NOMO-1 treated with DMSO at 0.1 percent for 48 hours (cell line): ENCODE data around the gene STMP1.

Experiments
- DNase-seq: peaks from one replicate; lab custom pipeline; 2025; ENCODE audit not compliant: unreplicated experiment; lab: John Stamatoyannopoulos, UW

STMP1 gene

GRCh38 chr7:135693558-135693957 is 31.2 kb downstream of the STMP1 start:
- DNase-seq: no peak

- DNase-seq: no peak
These were observed 35.1 kb downstream of the STMP1 start for GRCh38 chr7:135697276-135698049.

- no peak for DNase-seq
These were observed 41.8 kb downstream of the STMP1 start for GRCh38 chr7:135704074-135704473.

- no peak for DNase-seq
These were observed 42.4 kb downstream of the STMP1 start for GRCh38 chr7:135704698-135705097.

GRCh38 chr7:135706038-135706742 is 43.9 kb downstream of the STMP1 start:
- DNase-seq: no peak

GRCh38 chr7:135706858-135707569 is 44.7 kb downstream of the STMP1 start:
- DNase-seq: no peak

GRCh38 chr7:135707570-135707966 is 45.3 kb downstream of the STMP1 start:
- DNase-seq: no peak

GRCh38 chr7:135708041-135708440 is 45.7 kb downstream of the STMP1 start:
- no peak for DNase-seq

GRCh38 chr7:135709508-135709907 is 47.2 kb downstream of the STMP1 start:
- DNase-seq: no peak

GRCh38 chr7:135710417-135711138 is 48.3 kb downstream of the STMP1 start:
- DNase-seq: no peak

- no peak for DNase-seq
These were observed 48.8 kb downstream of the STMP1 start for GRCh38 chr7:135711139-135711469.

GRCh38 chr7:135712182-135712782 is 50.0 kb downstream of the STMP1 start:
- DNase-seq: no peak

GRCh38 chr7:135712796-135713195 is 50.5 kb downstream of the STMP1 start:
- DNase-seq: no peak

GRCh38 chr7:135713836-135714470 is 51.6 kb downstream of the STMP1 start:
- no peak for DNase-seq

- DNase-seq: no peak
These were observed 52.3 kb downstream of the STMP1 start for GRCh38 chr7:135714534-135715009.

GRCh38 chr7:135715055-135715522 is 52.8 kb downstream of the STMP1 start:
- no peak for DNase-seq

- DNase-seq: no peak
These were observed 53.4 kb downstream of the STMP1 start for GRCh38 chr7:135715673-135716072.

GRCh38 chr7:135716677-135717238 is 54.4 kb downstream of the STMP1 start:
- no peak for DNase-seq

- DNase-seq: no peak
These were observed 55.4 kb downstream of the STMP1 start for GRCh38 chr7:135717693-135718092.

- no peak for DNase-seq
These were observed 55.9 kb downstream of the STMP1 start for GRCh38 chr7:135718219-135718618.
